ENCODE results near the gene MYH3.

- TF ChIP-seq CTCF (IDR thresholded peaks at IDR 0.05 in 8 of 11, conservative IDR thresholded peaks at IDR 0.05 in 3 of 11): no peak
- TF ChIP-seq POLR2A (IDR thresholded peaks at IDR 0.05): no peak
Measured at GRCh38 chr17:10705727-10706126, 48.6 kb upstream of the MYH3 start.

Data from spleen (tissue), 7 donors.